GM12801 (cell line): ENCODE results near the gene ANAPC7.

Source experiments
- TF ChIP-seq, protein P1 (sequence below): IDR thresholded peaks from one replicate; pipeline ENCODE4 v1.5.1; 2011; ENCODE audit warnings: control low read depth; ENCODE audit not compliant: insufficient read length; ENCODE audit errors: extremely low read depth

Gene ANAPC7

GRCh38 chr12:110403146-110403975 is at the start of gene ANAPC7:
Gene ANAPC7, minus strand, starts transcription at chr12:110403708. Its CDS starts 81 bp downstream, at chr12:110403627.
- TF ChIP-seq, protein P1, sequence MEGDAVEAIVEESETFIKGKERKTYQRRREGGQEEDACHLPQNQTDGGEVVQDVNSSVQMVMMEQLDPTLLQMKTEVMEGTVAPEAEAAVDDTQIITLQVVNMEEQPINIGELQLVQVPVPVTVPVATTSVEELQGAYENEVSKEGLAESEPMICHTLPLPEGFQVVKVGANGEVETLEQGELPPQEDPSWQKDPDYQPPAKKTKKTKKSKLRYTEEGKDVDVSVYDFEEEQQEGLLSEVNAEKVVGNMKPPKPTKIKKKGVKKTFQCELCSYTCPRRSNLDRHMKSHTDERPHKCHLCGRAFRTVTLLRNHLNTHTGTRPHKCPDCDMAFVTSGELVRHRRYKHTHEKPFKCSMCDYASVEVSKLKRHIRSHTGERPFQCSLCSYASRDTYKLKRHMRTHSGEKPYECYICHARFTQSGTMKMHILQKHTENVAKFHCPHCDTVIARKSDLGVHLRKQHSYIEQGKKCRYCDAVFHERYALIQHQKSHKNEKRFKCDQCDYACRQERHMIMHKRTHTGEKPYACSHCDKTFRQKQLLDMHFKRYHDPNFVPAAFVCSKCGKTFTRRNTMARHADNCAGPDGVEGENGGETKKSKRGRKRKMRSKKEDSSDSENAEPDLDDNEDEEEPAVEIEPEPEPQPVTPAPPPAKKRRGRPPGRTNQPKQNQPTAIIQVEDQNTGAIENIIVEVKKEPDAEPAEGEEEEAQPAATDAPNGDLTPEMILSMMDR: no peak

DNA sequence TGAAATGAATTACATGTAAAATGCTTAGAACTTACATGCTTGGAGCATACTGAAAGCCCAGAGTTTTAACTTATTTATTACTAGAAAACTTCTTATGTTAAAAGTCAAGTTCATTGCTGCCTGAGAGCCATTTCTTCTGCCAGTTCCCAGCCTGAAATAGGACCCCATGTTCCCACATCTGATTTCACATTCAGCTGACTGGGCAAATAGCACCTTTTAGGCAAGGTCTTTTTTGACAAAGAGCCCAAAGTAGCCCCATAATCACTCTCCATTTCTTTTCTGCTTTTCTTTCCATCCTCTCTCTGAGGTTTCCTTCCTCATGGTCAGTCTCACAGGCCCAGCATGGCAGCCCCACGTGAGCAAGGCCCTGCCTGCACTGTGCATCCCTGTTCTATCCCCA is 47.8 kb upstream of the ANAPC7 start:
- TF ChIP-seq, protein P1: no peak

- TF ChIP-seq, protein P1: no peak
Measured at GRCh38 chr12:110449799-110450497, 46.4 kb upstream of the ANAPC7 start, which contains the start of gene ARPC3. Gene ARPC3, minus strand, starts transcription at chr12:110450337. Its CDS starts 77 bp downstream, at chr12:110450260.

DNA sequence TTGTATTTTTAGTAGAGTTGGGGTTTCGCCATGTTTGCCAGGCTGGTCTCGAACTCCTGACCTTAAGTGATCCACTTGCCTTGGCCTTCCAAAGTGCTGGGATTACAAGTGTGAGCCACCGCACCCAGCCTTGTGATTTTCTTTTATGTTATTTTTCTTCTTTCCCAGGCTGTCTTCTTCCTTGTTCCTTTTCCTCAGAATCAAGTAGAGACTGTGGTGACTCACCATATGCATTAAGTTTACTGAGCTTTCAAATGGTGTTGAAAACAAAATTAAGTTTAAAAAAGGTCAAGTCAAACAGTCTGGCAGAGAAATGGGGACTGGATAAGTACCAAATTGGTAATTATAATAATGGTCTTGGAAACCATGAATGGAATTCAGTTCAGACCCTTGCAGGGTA is 40.9 kb upstream of the ANAPC7 start:
- TF ChIP-seq, protein P1: no peak

- TF ChIP-seq, protein P1: no peak
Measured at GRCh38 chr12:110436231-110436630, 32.7 kb upstream of the ANAPC7 start.

- TF ChIP-seq, protein P1: no peak
Measured at GRCh38 chr12:110431957-110432587, 28.6 kb upstream of the ANAPC7 start.

DNA sequence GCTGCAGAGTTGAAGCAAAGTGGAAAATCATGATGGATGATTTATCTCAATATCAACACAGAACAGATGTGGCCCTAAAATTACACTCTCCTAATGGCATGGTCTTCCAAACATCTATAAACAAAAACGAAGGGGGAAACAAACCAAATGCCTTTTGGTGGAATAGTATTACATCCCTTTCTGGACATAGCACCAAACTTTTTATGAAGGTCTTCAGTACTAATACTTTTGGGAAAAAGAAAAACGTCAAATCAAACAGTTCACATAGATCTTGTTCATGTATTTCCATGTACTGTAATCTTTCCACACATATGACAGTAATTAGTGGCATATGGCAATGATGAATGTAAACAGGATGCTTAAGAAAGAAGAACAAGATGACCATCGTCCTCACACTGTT is 22.9 kb upstream of the ANAPC7 start:
- TF ChIP-seq, protein P1: no peak
